Sigmoid colon (tissue), 4 donors: ENCODE data around the gene GDF10.

Experiments
- EP300 ChIP-seq, 4 donors: sonication (generic); formaldehyde crosslinking; IDR thresholded peaks; one replicate each; pipeline ENCODE4 v1.6.1; 2017; ENCODE audit warnings: antibody characterized with exemption in 4 of 4
- POLR2A ChIP-seq, 2 donors: fragments of 450-650 bp; IDR thresholded peaks; one replicate each; pipeline ENCODE4 v1.6.1; 2016; ENCODE audit warnings: antibody characterized with exemption in 2 of 2, mild to moderate bottlenecking in 2 of 2, moderate library complexity in 2 of 2
- POLR2AphosphoS5 ChIP-seq, 4 donors: sonication (generic); formaldehyde crosslinking; IDR thresholded peaks; one replicate each; pipeline ENCODE4 v1.6.1; 2017; ENCODE audit warnings: antibody characterized with exemption in 4 of 4

DNA sequence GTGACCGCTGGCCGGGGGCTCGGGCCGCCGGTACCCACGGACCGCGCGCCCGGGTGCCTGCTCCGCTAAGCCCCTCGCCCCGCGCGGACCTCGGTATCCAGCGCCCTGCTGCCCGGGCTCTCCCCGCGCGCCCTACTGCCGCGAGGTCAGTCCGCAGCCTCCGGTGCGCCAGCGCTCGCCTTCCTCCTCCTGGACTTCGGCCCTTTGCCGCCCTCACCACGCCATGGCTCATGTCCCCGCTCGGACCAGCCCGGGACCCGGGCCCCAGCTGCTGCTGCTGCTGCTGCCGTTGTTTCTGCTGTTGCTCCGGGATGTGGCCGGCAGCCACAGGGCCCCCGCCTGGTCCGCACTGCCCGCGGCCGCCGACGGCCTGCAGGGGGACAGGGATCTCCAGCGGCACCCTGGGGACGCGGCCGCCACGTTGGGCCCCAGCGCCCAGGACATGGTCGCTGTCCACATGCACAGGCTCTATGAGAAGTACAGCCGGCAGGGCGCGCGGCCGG, 483 bp downstream of the GDF10 start:
- TF ChIP-seq POLR2AphosphoS5 (IDR thresholded peaks at IDR 0.05) (no peak), EP300 (IDR thresholded peaks at IDR 0.05) (no peak), POLR2A (IDR thresholded peaks at IDR 0.05) (no peak)
